Mucosa of stomach (tissue), 1 donor: ENCODE data around the gene MTMR8.
"Not testable (repeated sequence)": the region's sequence is repeated elsewhere in the genome, so short reads cannot be mapped to it uniquely, and the experiment has no call there.

Source experiments
- H3K27me3 ChIP-seq: one replicate; pipeline ENCODE4 v1.7.0; 2013; ENCODE audit warnings: mild to moderate bottlenecking, low read length; ENCODE audit not compliant: control insufficient read depth, insufficient read depth
- H3K36me3 ChIP-seq: one replicate; pipeline ENCODE4 v1.7.0; 2013; ENCODE audit warnings: low read length; ENCODE audit not compliant: control insufficient read depth, insufficient read depth
- H3K4me1 ChIP-seq: one replicate; pipeline ENCODE4 v1.7.0; 2013; ENCODE audit warnings: mild to moderate bottlenecking, low read length; ENCODE audit not compliant: control insufficient read depth, insufficient read depth
- H3K4me3 ChIP-seq: one replicate; pipeline ENCODE4 v1.7.0; 2013; ENCODE audit warnings: low read length
- H3K9ac ChIP-seq: one replicate; pipeline ENCODE4 v1.7.0; 2013; ENCODE audit warnings: mild to moderate bottlenecking, low read length, moderate library complexity
- H3K9me3 ChIP-seq: one replicate; pipeline ENCODE4 v1.7.0; 2013; ENCODE audit warnings: mild to moderate bottlenecking, low read length, moderate library complexity; ENCODE audit not compliant: control insufficient read depth
- donor health status: Pancreatic carcinoma.

MTMR8 gene

DNA sequence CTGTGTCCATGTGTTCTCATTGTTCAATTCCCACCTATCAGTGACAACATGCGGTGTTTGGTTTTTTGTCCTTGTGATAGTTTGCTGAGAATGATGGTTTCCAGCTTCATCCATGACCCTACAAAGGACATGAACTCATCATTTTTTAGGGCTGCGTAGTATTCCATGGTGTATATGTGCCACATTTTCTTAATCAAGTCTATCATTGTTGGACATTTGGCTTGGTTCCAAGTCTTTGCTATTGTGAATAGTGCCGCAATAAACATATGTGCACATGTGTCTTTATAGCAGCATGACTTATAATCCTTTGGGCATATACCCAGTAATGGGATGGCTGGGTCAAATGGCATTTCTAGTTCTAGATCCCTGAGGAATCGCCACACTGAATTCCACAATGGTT lies 14.5 kb downstream of the MTMR8 start:
- not testable (repeated sequence) for H3K4me1 ChIP-seq, H3K4me3 ChIP-seq, H3K9ac ChIP-seq, H3K36me3 ChIP-seq, H3K27me3 ChIP-seq, H3K9me3 ChIP-seq

DNA sequence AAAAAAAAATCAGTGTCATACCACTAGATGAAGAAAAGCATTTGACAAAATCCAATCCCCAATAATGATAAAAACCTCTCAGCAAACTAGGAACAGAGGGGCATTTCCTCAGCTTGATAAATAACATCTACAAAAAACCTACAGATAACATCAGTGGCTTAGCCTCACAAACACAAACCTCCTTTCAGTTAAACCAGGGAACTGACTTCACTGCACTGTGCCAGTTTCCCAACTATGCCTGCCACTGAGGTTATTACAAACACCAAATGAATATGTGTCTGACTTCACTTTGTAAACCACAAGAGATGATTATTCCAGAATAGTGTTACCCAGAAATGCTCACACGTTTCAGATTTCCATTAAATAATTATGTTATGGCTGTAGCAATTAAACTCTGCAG lies 15.3 kb downstream of the MTMR8 start:
- Histone ChIP-seq H3K36me3 (no peaks in the 10 kb centered on the region), H3K4me1 (no peaks in the 10 kb centered on the region), H3K4me3 (no peak overlapping the region), H3K9ac (no peak overlapping the region), H3K27me3 (no peaks in the 10 kb centered on the region), H3K9me3 (no peaks in the 10 kb centered on the region)

DNA sequence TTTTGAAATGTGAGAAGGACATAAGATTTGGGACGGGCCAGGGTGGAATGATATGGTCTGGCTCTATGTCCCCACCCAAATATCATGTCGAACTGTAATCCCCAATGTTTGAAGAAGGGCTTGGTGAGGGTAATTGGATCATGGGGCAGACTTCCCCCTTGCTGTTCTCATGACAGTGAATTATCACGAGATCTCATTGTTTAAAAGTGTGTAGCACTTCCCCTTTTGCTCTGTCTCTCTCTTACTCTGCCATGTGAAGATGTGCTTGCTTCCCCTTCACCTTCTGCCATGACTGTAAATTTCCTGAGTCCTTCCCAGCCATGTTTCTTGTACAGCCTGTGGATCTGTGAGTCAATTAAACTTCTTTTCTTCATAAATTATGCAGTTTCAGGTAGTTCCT lies 17.5 kb downstream of the MTMR8 start:
- no peak overlapping the region for H3K9ac ChIP-seq
- no peaks in the 10 kb centered on the region for H3K9me3 ChIP-seq
- H3K4me3 ChIP-seq = no peak overlapping the region
- H3K4me1 ChIP-seq = no peaks in the 10 kb centered on the region
- H3K27me3 ChIP-seq = no peaks in the 10 kb centered on the region
- H3K36me3 ChIP-seq = no peaks in the 10 kb centered on the region

DNA sequence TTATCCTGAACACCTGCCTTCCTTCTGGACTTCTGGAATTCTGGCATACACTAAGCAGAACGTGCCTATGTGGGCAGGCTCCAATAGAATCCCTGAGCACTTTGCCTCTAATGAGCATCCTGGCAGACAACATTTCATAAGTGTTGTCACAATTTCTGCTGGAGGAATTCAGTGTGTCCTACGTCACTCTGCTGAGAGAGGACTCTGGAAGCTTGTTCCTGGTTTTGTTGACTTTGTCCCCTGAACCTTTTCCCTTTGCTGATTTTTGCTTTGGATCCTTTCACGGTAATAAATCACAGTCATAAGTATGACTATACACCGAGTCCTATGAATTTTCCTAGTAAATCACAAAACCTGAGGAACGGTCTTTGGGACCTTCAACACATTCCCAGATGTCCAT lies 43.2 kb downstream of the MTMR8 start:
- H3K9ac ChIP-seq = no peak overlapping the region
- peaks cover 8% of the 10 kb centered on the region for H3K4me1 ChIP-seq
- no peaks in the 10 kb centered on the region for H3K9me3 ChIP-seq
- no peak overlapping the region for H3K4me3 ChIP-seq
- no peaks in the 10 kb centered on the region for H3K27me3 ChIP-seq
- no peaks in the 10 kb centered on the region for H3K36me3 ChIP-seq

DNA sequence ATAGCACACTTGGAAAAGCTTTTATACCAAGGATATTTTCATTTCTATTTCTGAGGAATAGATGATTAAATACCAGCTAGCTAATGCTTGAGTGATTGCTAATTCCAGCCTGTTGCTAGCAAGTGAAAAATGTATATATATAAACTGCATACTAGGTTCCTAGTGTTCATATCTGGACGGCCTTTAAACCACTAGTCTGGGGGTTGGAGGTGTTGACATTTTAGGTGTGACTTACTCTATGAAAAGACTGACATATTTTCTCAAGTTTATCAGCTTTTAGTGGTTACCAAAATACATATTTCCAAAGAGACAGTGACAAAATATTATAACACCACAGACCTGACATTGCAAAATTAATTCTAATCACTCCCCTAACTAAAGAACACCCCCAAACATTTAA lies 44.7 kb downstream of the MTMR8 start:
- no peak overlapping the region for H3K4me3 ChIP-seq
- H3K9me3 ChIP-seq = no peaks in the 10 kb centered on the region
- H3K9ac ChIP-seq = no peak overlapping the region
- no peaks in the 10 kb centered on the region for H3K27me3 ChIP-seq
- H3K36me3 ChIP-seq = no peaks in the 10 kb centered on the region
- H3K4me1 ChIP-seq = peaks cover 8% of the 10 kb centered on the region

DNA sequence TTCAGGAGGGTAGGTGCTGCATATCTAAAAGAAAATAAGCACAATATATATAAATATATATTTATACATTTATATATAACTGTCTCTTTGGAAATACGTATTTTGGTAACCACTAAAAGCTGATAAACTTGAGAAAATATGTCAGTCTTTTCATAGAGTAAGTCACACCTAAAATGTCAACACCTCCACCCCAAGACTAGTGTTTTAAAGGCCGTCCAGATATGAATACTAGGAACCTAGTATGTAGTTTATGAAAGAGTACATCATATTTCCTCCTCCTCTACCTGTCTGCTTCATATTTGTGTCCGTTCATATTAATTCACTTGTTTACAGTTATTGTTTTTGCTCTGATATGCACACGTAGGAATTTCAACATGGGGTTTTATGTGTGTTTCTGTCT lies 45.2 kb downstream of the MTMR8 start:
- H3K4me1 ChIP-seq = peaks cover 8% of the 10 kb centered on the region
- H3K27me3 ChIP-seq = no peaks in the 10 kb centered on the region
- H3K9ac ChIP-seq = no peak overlapping the region
- H3K4me3 ChIP-seq = no peak overlapping the region
- no peaks in the 10 kb centered on the region for H3K9me3 ChIP-seq
- H3K36me3 ChIP-seq = no peaks in the 10 kb centered on the region

DNA sequence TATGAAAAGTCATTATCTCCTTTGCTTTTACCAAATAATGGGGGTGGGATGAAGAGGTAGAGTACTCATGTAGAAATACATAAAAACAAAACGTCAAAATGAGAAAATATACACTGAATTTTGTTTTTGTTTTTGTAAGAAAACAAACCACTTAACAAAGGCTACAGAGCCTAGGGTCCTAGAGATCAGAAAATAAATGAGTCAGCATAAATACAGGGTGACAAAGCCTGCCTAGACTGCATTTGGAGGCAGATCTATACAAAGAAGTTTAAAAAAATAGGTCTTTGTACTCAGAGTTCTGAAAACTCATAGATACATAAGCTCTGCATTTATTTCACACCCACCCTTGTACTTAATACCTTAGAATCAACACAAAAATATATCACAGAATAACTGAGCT lies 52.4 kb downstream of the MTMR8 start:
- H3K4me1 ChIP-seq = no peaks in the 10 kb centered on the region
- no peak overlapping the region for H3K4me3 ChIP-seq
- H3K36me3 ChIP-seq = no peaks in the 10 kb centered on the region
- H3K27me3 ChIP-seq = no peaks in the 10 kb centered on the region
- H3K9ac ChIP-seq = no peak overlapping the region
- no peaks in the 10 kb centered on the region for H3K9me3 ChIP-seq

DNA sequence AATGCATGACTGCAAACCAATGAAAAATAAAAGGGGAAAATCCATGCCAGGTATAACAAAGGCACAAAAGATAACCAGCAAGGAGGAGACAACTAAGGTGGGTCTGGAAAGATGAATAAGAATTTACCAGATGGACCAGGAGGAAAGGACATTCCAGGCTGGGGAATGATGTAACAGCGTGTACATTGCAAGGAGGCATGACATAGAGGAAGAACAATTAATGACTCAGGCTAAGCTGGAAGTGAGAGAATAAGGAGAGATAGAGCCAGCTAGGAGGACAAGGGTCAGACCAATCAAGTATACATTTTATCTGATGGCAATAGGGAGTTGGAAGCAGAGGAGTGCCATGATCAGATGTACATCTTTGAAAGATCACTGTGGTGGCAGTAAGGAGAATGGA lies 57.0 kb downstream of the MTMR8 start:
- Histone ChIP-seq H3K4me3 (no peak overlapping the region), H3K27me3 (no peaks in the 10 kb centered on the region), H3K9me3 (no peaks in the 10 kb centered on the region), H3K36me3 (no peaks in the 10 kb centered on the region), H3K9ac (no peak overlapping the region), H3K4me1 (no peaks in the 10 kb centered on the region)

DNA sequence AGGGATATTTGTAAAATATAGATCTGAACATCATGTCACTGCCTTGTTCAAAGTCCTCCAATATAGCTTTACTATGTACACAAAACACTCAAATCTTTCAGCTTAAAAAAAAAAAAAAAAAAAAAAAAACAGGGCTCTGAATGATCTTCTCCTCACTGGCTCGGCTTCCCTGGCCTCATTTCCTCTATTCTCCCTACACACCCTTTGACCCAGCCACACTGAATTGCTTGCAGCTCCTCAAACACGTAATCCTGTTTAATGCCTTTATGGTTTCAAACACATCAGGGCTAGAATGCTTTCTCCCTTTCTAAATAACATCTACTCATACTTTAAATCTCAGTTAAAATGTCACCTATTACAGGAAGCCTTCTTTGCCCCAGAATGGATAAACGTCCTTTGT lies 60.8 kb downstream of the MTMR8 start:
- H3K9me3 ChIP-seq = no peaks in the 10 kb centered on the region
- H3K27me3 ChIP-seq = no peaks in the 10 kb centered on the region
- no peaks in the 10 kb centered on the region for H3K36me3 ChIP-seq
- H3K9ac ChIP-seq = no peak overlapping the region
- no peaks in the 10 kb centered on the region for H3K4me1 ChIP-seq
- H3K4me3 ChIP-seq = no peak overlapping the region

DNA sequence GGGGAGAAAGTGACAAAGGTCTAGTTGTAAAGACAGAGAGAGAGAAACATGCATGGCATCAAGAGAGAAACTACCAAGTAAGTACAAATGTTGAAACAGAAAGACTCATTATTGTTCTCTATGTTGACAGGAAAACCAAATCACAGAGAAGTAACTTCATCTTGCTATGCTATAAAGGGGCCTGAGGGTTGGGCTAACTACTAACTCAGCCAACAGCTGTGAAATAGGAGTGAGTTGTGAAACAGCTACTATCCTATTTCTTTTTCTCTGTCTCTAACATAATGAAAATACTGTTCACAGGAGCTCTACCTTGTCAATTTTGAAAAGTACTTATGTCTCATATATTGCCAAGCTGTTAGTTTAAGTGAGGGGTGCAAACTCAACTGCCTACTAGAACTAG lies 65.0 kb downstream of the MTMR8 start:
- Histone ChIP-seq H3K9me3 (no peaks in the 10 kb centered on the region), H3K9ac (no peak overlapping the region), H3K4me3 (no peak overlapping the region), H3K27me3 (no peaks in the 10 kb centered on the region), H3K4me1 (no peaks in the 10 kb centered on the region), H3K36me3 (no peaks in the 10 kb centered on the region)

DNA sequence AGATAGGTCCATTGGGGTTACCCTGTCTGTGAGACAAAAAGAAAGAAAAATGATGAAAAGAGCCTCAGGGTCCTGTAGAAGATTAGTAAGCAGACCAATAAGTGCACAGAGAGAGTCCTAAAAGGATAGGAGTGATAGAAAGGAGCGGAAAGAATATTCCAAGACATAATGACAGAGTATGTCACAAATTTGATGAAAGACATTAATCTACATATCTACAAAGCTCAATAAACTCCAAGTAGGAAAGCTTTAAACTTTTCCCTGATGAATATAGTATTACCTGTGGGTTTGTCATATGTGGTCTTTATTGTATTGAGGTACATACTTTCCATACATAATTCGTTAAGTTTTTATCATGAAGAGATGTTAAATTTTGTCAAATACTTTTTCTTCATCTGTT lies 73.7 kb downstream of the MTMR8 start:
- no peaks in the 10 kb centered on the region for H3K36me3 ChIP-seq
- no peaks in the 10 kb centered on the region for H3K9me3 ChIP-seq
- H3K4me1 ChIP-seq = no peaks in the 10 kb centered on the region
- H3K9ac ChIP-seq = no peak overlapping the region
- no peaks in the 10 kb centered on the region for H3K27me3 ChIP-seq
- no peak overlapping the region for H3K4me3 ChIP-seq

DNA sequence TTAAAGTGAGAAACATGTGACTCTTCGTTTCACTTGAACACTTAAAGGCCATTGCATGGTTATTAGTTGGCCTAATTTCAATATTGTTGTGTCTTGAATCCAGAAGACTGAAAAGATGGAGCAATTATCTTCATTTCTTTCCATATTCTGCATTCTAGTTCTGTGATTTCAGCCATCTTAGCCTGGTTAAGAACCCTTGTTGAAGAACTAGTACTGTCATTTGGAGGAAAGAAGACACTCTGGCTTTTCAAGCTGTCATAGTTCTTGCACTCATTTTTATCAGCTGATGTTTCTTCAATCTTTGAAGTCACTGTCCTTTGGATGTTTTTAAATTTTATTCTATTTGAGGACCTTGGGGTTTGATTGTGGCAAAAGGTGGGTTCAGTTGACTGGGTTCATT lies 81.6 kb downstream of the MTMR8 start:
- no peaks in the 10 kb centered on the region for H3K27me3 ChIP-seq
- no peaks in the 10 kb centered on the region for H3K4me1 ChIP-seq
- H3K9ac ChIP-seq = no peak overlapping the region
- H3K9me3 ChIP-seq = no peaks in the 10 kb centered on the region
- no peaks in the 10 kb centered on the region for H3K36me3 ChIP-seq
- H3K4me3 ChIP-seq = no peak overlapping the region

DNA sequence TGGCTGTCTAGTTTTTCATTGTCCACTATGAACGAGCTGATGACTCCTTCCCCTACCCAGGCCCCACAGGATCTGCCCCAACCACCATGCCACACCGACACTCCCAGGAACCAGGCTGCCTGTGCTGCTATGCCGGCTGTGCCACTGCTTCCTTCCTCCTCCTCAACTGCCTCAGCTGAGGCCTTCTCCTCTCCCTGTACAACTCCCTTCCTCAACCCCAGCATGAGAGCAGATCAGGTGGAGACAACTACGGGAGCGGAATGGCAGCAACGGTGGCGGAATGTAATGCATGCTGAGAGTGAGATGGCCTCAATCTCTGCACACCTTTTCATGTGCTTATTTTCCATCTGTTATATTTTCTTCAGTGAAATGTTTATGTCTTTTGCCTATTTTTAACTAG lies 88.5 kb downstream of the MTMR8 start:
- H3K4me1 ChIP-seq = no peaks in the 10 kb centered on the region
- H3K9ac ChIP-seq = no peak overlapping the region
- no peaks in the 10 kb centered on the region for H3K9me3 ChIP-seq
- no peaks in the 10 kb centered on the region for H3K27me3 ChIP-seq
- H3K36me3 ChIP-seq = no peaks in the 10 kb centered on the region
- H3K4me3 ChIP-seq = no peak overlapping the region
